CD4-positive, alpha-beta T cell treated with Interleukin-21 for 1 hour (primary cell): ENCODE measurements around the gene WNT7A.
"Not testable (repeated sequence)": the region's sequence is repeated elsewhere in the genome, so short reads cannot be mapped to it uniquely, and the experiment has no call there.

Experiments
- DNase-seq: peaks from one replicate; pipeline ENCODE4 v3.0.0-alpha.2; 2020

The WNT7A gene

GRCh38 chr3:13865106-13865505, 14.8 kb downstream of the WNT7A start:
- no peak for DNase-seq

- DNase-seq, result no peak
These were observed 15.8 kb downstream of the WNT7A start for GRCh38 chr3:13863965-13864595.

- no peak for DNase-seq
These were observed 16.4 kb downstream of the WNT7A start for GRCh38 chr3:13863382-13863952.

GRCh38 chr3:13861461-13861860, 18.4 kb downstream of the WNT7A start:
- DNase-seq, result no peak

- DNase-seq, result no peak
These were observed 19.9 kb downstream of the WNT7A start for GRCh38 chr3:13860001-13860400.

- no peak for DNase-seq
These were observed 20.9 kb downstream of the WNT7A start for GRCh38 chr3:13858768-13859520.

GRCh38 chr3:13857702-13858380, 22.0 kb downstream of the WNT7A start:
- DNase-seq, result no peak

GRCh38 chr3:13856628-13857027, 23.2 kb downstream of the WNT7A start:
- not testable (repeated sequence) for DNase-seq

- no peak for DNase-seq
These were observed 23.9 kb downstream of the WNT7A start for GRCh38 chr3:13856006-13856405.

GRCh38 chr3:13854492-13854891, 25.4 kb downstream of the WNT7A start:
- no peak for DNase-seq

- no peak for DNase-seq
These were observed 25.9 kb downstream of the WNT7A start for GRCh38 chr3:13853978-13854296.

- no peak for DNase-seq
These were observed 26.5 kb downstream of the WNT7A start for GRCh38 chr3:13853256-13853977.

- DNase-seq, result no peak
These were observed 27.2 kb downstream of the WNT7A start for GRCh38 chr3:13852638-13853009.

GRCh38 chr3:13851997-13852637, 27.8 kb downstream of the WNT7A start:
- no peak for DNase-seq

- DNase-seq, result no peak
These were observed 28.6 kb downstream of the WNT7A start for GRCh38 chr3:13851091-13851849.

GRCh38 chr3:13850161-13850945, 29.5 kb downstream of the WNT7A start:
- no peak for DNase-seq

GRCh38 chr3:13849018-13849417, 30.9 kb downstream of the WNT7A start:
- no peak for DNase-seq

GRCh38 chr3:13846716-13847570, 32.9 kb downstream of the WNT7A start:
- DNase-seq, result no peak

- no peak for DNase-seq
These were observed 33.6 kb downstream of the WNT7A start for GRCh38 chr3:13846238-13846637.

- DNase-seq, result no peak
These were observed 34.1 kb downstream of the WNT7A start for GRCh38 chr3:13845806-13846205.
